GM19238 (cell line): ENCODE measurements around the gene MELTF.
A peak's percentile ranks its signal among the peaks of the same experiment; 100 is the strongest.
"Not testable (repeated sequence)": the region's sequence is repeated elsewhere in the genome, so short reads cannot be mapped to it uniquely, and the experiment has no call there.

Experiments
- DNase-seq: peaks from one replicate; pipeline ENCODE4 v3.0.0; 2011; ENCODE audit warnings: low spot score; ENCODE audit not compliant: insufficient read length

Gene MELTF

GRCh38 chr3:197029511-197030167, at the start of gene MELTF:
Gene MELTF, minus strand, starts transcription at chr3:197029817. Its CDS starts 115 bp downstream, at chr3:197029702.
- DNase-seq: peak; percentile 98

GRCh38 chr3:197076415-197076814, 46.8 kb upstream of the MELTF start:
- no peak for DNase-seq

GRCh38 chr3:197068077-197068476, 38.5 kb upstream of the MELTF start:
- no peak for DNase-seq

GRCh38 chr3:197064771-197065170, 35.2 kb upstream of the MELTF start:
- no peak for DNase-seq

GRCh38 chr3:197062446-197062845, 32.8 kb upstream of the MELTF start:
- DNase-seq: no peak

GRCh38 chr3:197051637-197052036, 22.0 kb upstream of the MELTF start:
- DNase-seq: not testable (repeated sequence)

GRCh38 chr3:197050511-197050910, 20.9 kb upstream of the MELTF start:
- no peak for DNase-seq

GRCh38 chr3:197042539-197042938, 12.9 kb upstream of the MELTF start:
- no peak for DNase-seq

GRCh38 chr3:197041875-197042488, 12.4 kb upstream of the MELTF start:
- DNase-seq: no peak

- DNase-seq: no peak
Measured at GRCh38 chr3:197040658-197041057, 11.0 kb upstream of the MELTF start.

GRCh38 chr3:197038679-197039462, 9.3 kb upstream of the MELTF start:
- DNase-seq: no peak

- DNase-seq: no peak
Measured at GRCh38 chr3:197035577-197035976, 6.0 kb upstream of the MELTF start.

GRCh38 chr3:197034778-197035177, 5.2 kb upstream of the MELTF start:
- DNase-seq: not testable (repeated sequence)

GRCh38 chr3:197033764-197034163, 4.1 kb upstream of the MELTF start:
- not testable (repeated sequence) for DNase-seq

GRCh38 chr3:197031315-197032285, 2.0 kb upstream of the MELTF start:
- DNase-seq: no peak

GRCh38 chr3:197030379-197031314, 1.0 kb upstream of the MELTF start:
- no peak for DNase-seq

- DNase-seq: peak; percentile 72
Measured at GRCh38 chr3:197028728-197029510, 698 bp downstream of the MELTF start.

GRCh38 chr3:197027896-197028727, 1.5 kb downstream of the MELTF start:
- DNase-seq: no peak
